Brain pericyte (primary cell): ENCODE measurements around the gene GPRIN1.

Source experiments
- DNase-seq: peaks from one replicate; pipeline ENCODE4 v3.0.0-alpha.2; 2012; ENCODE audit warnings: low read depth, low spot score

GPRIN1 gene

GRCh38 chr5:176643491-176644219, 33.7 kb upstream of the GPRIN1 start:
- DNase-seq: no peak

- no peak for DNase-seq
Observed at GRCh38 chr5:176642675-176643490, 32.9 kb upstream of the GPRIN1 start.

GRCh38 chr5:176640616-176641015, 30.7 kb upstream of the GPRIN1 start:
- DNase-seq: no peak

GRCh38 chr5:176639981-176640380, 30.0 kb upstream of the GPRIN1 start:
- no peak for DNase-seq

- no peak for DNase-seq
Observed at GRCh38 chr5:176639208-176639607, 29.3 kb upstream of the GPRIN1 start.

GRCh38 chr5:176638437-176638836, 28.5 kb upstream of the GPRIN1 start:
- DNase-seq: no peak

- no peak for DNase-seq
Observed at GRCh38 chr5:176637556-176637955, 27.6 kb upstream of the GPRIN1 start.

GRCh38 chr5:176636426-176636825, 26.5 kb upstream of the GPRIN1 start:
- no peak for DNase-seq

- DNase-seq: no peak
Observed at GRCh38 chr5:176633598-176633997, 23.6 kb upstream of the GPRIN1 start.

- DNase-seq: no peak
Observed at GRCh38 chr5:176632745-176633144, 22.8 kb upstream of the GPRIN1 start.

- DNase-seq: no peak
Observed at GRCh38 chr5:176631383-176632200, 21.6 kb upstream of the GPRIN1 start.

GRCh38 chr5:176630681-176631222, 20.8 kb upstream of the GPRIN1 start:
- DNase-seq: no peak

- DNase-seq: no peak
Observed at GRCh38 chr5:176629853-176630680, 20.1 kb upstream of the GPRIN1 start, which contains the start of the genes EIF4E1B and SNCB. Gene EIF4E1B (plus strand): TSS chr5:176630675. CDS start chr5:176642788, 12,113 bp downstream. Gene SNCB (minus strand): TSS chr5:176630534. CDS start chr5:176629654, 880 bp downstream.

GRCh38 chr5:176629317-176629852, 19.4 kb upstream of the GPRIN1 start:
- DNase-seq: no peak

GRCh38 chr5:176628406-176629228, 18.7 kb upstream of the GPRIN1 start:
- DNase-seq: no peak

- no peak for DNase-seq
Observed at GRCh38 chr5:176627582-176627981, 17.6 kb upstream of the GPRIN1 start.

- no peak for DNase-seq
Observed at GRCh38 chr5:176626876-176627236, 16.9 kb upstream of the GPRIN1 start.

- no peak for DNase-seq
Observed at GRCh38 chr5:176625966-176626875, 16.3 kb upstream of the GPRIN1 start.

- DNase-seq: no peak
Observed at GRCh38 chr5:176625512-176625911, 15.6 kb upstream of the GPRIN1 start.
